H9 (cell line): ENCODE measurements around the gene PHYHIPL. TPM values are rescaled to one million over a fixed set of nuclear protein-coding genes. Genes with fewer than 3 reads are reported as not detected.
"Not testable (repeated sequence)": the region's sequence is repeated elsewhere in the genome, so short reads cannot be mapped to it uniquely, and the experiment has no call there.

Experiments
- DNase-seq: peaks from one replicate; pipeline ENCODE4 v3.0.0-alpha.2; 2017
- H2AFZ ChIP-seq: one replicate; pipeline ENCODE4 v1.6.1; 2013; ENCODE audit warnings: mild to moderate bottlenecking, low read length, control low read depth, moderate library complexity
- H2AK5ac ChIP-seq: 2 replicates; pipeline ENCODE4 v1.6.1; 2013; ENCODE audit warnings: low read length, control low read depth, mixed read lengths; ENCODE audit not compliant: insufficient read length
- H2BK120ac ChIP-seq: one replicate; pipeline ENCODE4 v1.6.1; 2013; ENCODE audit warnings: low read depth, mild to moderate bottlenecking, low read length, control low read depth, inconsistent platforms; ENCODE audit not compliant: poor library complexity, severe bottlenecking
- H2BK12ac ChIP-seq: 2 replicates; pipeline ENCODE4 v1.6.1; 2013; ENCODE audit warnings: low read length, control low read depth, mixed read lengths, low read depth; ENCODE audit not compliant: insufficient read length
- H2BK15ac ChIP-seq: 2 replicates; pipeline ENCODE4 v1.6.1; 2013; ENCODE audit warnings: low read depth, low read length, control low read depth
- H2BK20ac ChIP-seq: one replicate; pipeline ENCODE4 v1.6.1; 2013; ENCODE audit warnings: low read depth, mild to moderate bottlenecking, low read length, control low read depth, inconsistent platforms; ENCODE audit not compliant: poor library complexity, severe bottlenecking
- H2BK5ac ChIP-seq: 2 replicates; pipeline ENCODE4 v1.6.1; 2013; ENCODE audit warnings: low read length, control low read depth, mixed read lengths; ENCODE audit not compliant: insufficient read length
- H3K14ac ChIP-seq: 2 replicates; pipeline ENCODE4 v1.6.1; 2013; ENCODE audit warnings: low read length, control low read depth; ENCODE audit not compliant: insufficient read depth
- H3K18ac ChIP-seq: 2 replicates; pipeline ENCODE4 v1.6.1; 2013; ENCODE audit warnings: low read depth, mild to moderate bottlenecking, mixed read lengths, low read length, control low read depth; ENCODE audit not compliant: insufficient read length
- H3K23ac ChIP-seq: 2 replicates; pipeline ENCODE4 v1.6.1; 2013; ENCODE audit warnings: low read length, control low read depth, mixed read lengths, low read depth; ENCODE audit not compliant: insufficient read length
- H3K23me2 ChIP-seq: 2 replicates; pipeline ENCODE4 v1.6.1; 2013; ENCODE audit warnings: low read depth, mild to moderate bottlenecking, mixed read lengths, low read length, control low read depth; ENCODE audit not compliant: insufficient read length, poor library complexity, severe bottlenecking
- H3K27ac ChIP-seq: 2 replicates; pipeline ENCODE4 v1.5.1; 2013; ENCODE audit warnings: low read length, control low read depth, mixed read lengths, low read depth; ENCODE audit not compliant: insufficient read length
- H3K27me3 ChIP-seq: 2 replicates; pipeline ENCODE4 v1.6.1; 2013; ENCODE audit warnings: low read length, control low read depth, inconsistent platforms; ENCODE audit not compliant: insufficient read depth
- H3K4ac ChIP-seq: 2 replicates; pipeline ENCODE4 v1.6.1; 2013; ENCODE audit warnings: low read depth, mild to moderate bottlenecking, control low read depth, inconsistent platforms, low read length, moderate library complexity
- H3K4me1 ChIP-seq: 2 replicates; pipeline ENCODE4 v1.6.1; 2013; ENCODE audit warnings: low read length, control low read depth, inconsistent platforms; ENCODE audit not compliant: insufficient read depth
- H3K4me2 ChIP-seq: 2 replicates; pipeline ENCODE4 v1.6.1; 2013; ENCODE audit warnings: low read length, control low read depth, mixed read lengths; ENCODE audit not compliant: insufficient read length, insufficient read depth
- H3K56ac ChIP-seq: 2 replicates; pipeline ENCODE4 v1.6.1; 2013; ENCODE audit warnings: low read depth, mild to moderate bottlenecking, mixed read lengths, low read length, control low read depth; ENCODE audit not compliant: insufficient read length
- H3K79me1 ChIP-seq: 2 replicates; pipeline ENCODE4 v1.6.1; 2013; ENCODE audit warnings: low read depth, mild to moderate bottlenecking, moderate library complexity, low read length, control low read depth, inconsistent platforms; ENCODE audit not compliant: insufficient read depth, poor library complexity, severe bottlenecking
- H3K79me2 ChIP-seq: 2 replicates; pipeline ENCODE4 v1.6.1; 2013; ENCODE audit warnings: low read length, control low read depth, inconsistent platforms; ENCODE audit not compliant: insufficient read depth
- H3K9ac ChIP-seq: 2 replicates; pipeline ENCODE4 v1.6.1; 2013; ENCODE audit warnings: low read length, control low read depth, mixed read lengths; ENCODE audit not compliant: insufficient read length; ENCODE audit errors: extremely low read depth
- H3K9me3 ChIP-seq: one replicate; pipeline ENCODE4 v1.6.1; 2013; ENCODE audit warnings: low read depth, low read length, inconsistent platforms; ENCODE audit not compliant: control insufficient read depth
- H3T11ph ChIP-seq: one replicate; pipeline ENCODE4 v1.6.1; 2013; ENCODE audit warnings: mild to moderate bottlenecking, low read length, control low read depth, inconsistent platforms
- H4K20me1 ChIP-seq: one replicate; pipeline ENCODE4 v1.6.1; 2013; ENCODE audit not compliant: control insufficient read depth, insufficient read length, insufficient read depth
- H4K5ac ChIP-seq: 2 replicates; pipeline ENCODE4 v1.6.1; 2013; ENCODE audit warnings: low read depth, mild to moderate bottlenecking, mixed read lengths, low read length, control low read depth; ENCODE audit not compliant: insufficient read length
- H4K8ac ChIP-seq: replicated peaks from 2 replicates; pipeline ENCODE4 v1.6.1; 2013; ENCODE audit warnings: low read length, control low read depth, mixed read lengths, low read depth; ENCODE audit not compliant: insufficient read length
- H4K91ac ChIP-seq: 2 replicates; pipeline ENCODE4 v1.6.1; 2013; ENCODE audit warnings: low read depth, mild to moderate bottlenecking, moderate library complexity, mixed read lengths, low read length, control low read depth; ENCODE audit not compliant: insufficient read length
- H3K27ac Mint-ChIP-seq, 3 experiments: 2 replicates in 2 of 3; 3 replicates in 1 of 3; pipeline ENCODE4 v1.8.0; 2020 to 2021; ENCODE audit warnings: mixed read lengths in 3 of 3, mild to moderate bottlenecking in 1 of 3, moderate library complexity in 1 of 3
- H3K27me3 Mint-ChIP-seq: 2 replicates; pipeline ENCODE4 v1.8.0; 2021; ENCODE audit warnings: low read depth, mild to moderate bottlenecking, moderate library complexity, mixed read lengths
- H3K36me3 Mint-ChIP-seq, 3 experiments: 2 replicates in 2 of 3; 3 replicates in 1 of 3; pipeline ENCODE4 v1.8.0; 2020 to 2021; ENCODE audit warnings: low read depth in 3 of 3, mixed read lengths in 3 of 3; ENCODE audit not compliant: insufficient read depth in 1 of 3
- H3K4me1 Mint-ChIP-seq, 2 experiments: 2 replicates each; pipeline ENCODE4 v1.8.0; 2020; ENCODE audit warnings: mixed read lengths in 2 of 2
- H3K4me3 Mint-ChIP-seq, 2 experiments: 2 replicates in 1 of 2; 3 replicates in 1 of 2; pipeline ENCODE4 v1.8.0; 2020 to 2021; ENCODE audit warnings: mild to moderate bottlenecking in 2 of 2, mixed read lengths in 2 of 2, moderate library complexity in 1 of 2
- H3K9me3 Mint-ChIP-seq, 2 experiments: 2 replicates in 1 of 2; 3 replicates in 1 of 2; pipeline ENCODE4 v1.8.0; 2020; ENCODE audit warnings: mild to moderate bottlenecking in 2 of 2, mixed read lengths in 2 of 2, moderate library complexity in 1 of 2
- WGBS: extraction: QIAGEN DNeasy Blood & Tissue Kit; methylation state at CpG from one replicate; pipeline ENCODE4 v1.1.7; 2013; ENCODE audit warnings: missing lambda C conversion rate, low lambda C conversion rate, mixed read lengths; ENCODE audit not compliant: insufficient read length; ENCODE audit errors: extremely low coverage; 5-methylcytosine and 5-hydroxymethylcytosine counted together
- total RNA-seq: library from RNA; stranded (reverse); gene quantifications from 2 replicates; pipeline ENCODE4 v1.2.1, GENCODE V29; 2021
- TF ChIP-seq, protein P1 (sequence below): fragments of 200-600 bp; sonication (generic); conservative IDR thresholded peaks from 3 replicates; pipeline ENCODE4 v1.8.0; 2021; ENCODE audit warnings: antibody characterized with exemption, mild to moderate bottlenecking

The PHYHIPL gene
- total RNA-seq, 1 experiment from 2014 or later, result 0.44 TPM

- Histone ChIP-seq H3K9me3 (no peaks in the 10 kb centered on the region), H2AFZ (no peak overlapping the region), H2BK12ac (no peak overlapping the region), H3K27me3 (no peaks in the 10 kb centered on the region), H3K79me1 (no peaks in the 10 kb centered on the region), H4K20me1 (no peaks in the 10 kb centered on the region), H3K56ac (no peak overlapping the region), H2BK15ac (no peak overlapping the region), H3K4ac (no peak overlapping the region), H2BK5ac (no peak overlapping the region), H3K4me1 (no peaks in the 10 kb centered on the region), H2AK5ac (no peak overlapping the region), H4K5ac (no peak overlapping the region), H3K23ac (no peak overlapping the region), H3K79me2 (no peaks in the 10 kb centered on the region), H4K91ac (no peak overlapping the region), H4K8ac (no peak overlapping the region), H3K18ac (no peak overlapping the region), H3K27ac (no peak overlapping the region), H3K14ac (no peak overlapping the region), H2BK20ac (no peak overlapping the region), H2BK120ac (no peak overlapping the region), H3K23me2 (no peaks in the 10 kb centered on the region), H3K4me2 (no peak overlapping the region), H3T11ph (no peak overlapping the region), H3K9ac (no peak overlapping the region)
- Mint-ChIP-seq H3K4me1 (no peaks in the 10 kb centered on the region), H3K4me3 (no peak overlapping the region), H3K27ac (no peak overlapping the region), H3K36me3 (no peaks in the 10 kb centered on the region), H3K9me3 (peaks cover 0 to 3% of the 10 kb centered on the region in 2 experiments; a peak in 1 of 5 replicates), H3K27me3 (no peaks in the 10 kb centered on the region)
- TF ChIP-seq, protein P1, sequence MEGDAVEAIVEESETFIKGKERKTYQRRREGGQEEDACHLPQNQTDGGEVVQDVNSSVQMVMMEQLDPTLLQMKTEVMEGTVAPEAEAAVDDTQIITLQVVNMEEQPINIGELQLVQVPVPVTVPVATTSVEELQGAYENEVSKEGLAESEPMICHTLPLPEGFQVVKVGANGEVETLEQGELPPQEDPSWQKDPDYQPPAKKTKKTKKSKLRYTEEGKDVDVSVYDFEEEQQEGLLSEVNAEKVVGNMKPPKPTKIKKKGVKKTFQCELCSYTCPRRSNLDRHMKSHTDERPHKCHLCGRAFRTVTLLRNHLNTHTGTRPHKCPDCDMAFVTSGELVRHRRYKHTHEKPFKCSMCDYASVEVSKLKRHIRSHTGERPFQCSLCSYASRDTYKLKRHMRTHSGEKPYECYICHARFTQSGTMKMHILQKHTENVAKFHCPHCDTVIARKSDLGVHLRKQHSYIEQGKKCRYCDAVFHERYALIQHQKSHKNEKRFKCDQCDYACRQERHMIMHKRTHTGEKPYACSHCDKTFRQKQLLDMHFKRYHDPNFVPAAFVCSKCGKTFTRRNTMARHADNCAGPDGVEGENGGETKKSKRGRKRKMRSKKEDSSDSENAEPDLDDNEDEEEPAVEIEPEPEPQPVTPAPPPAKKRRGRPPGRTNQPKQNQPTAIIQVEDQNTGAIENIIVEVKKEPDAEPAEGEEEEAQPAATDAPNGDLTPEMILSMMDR, result no peak
- DNase-seq, result no peak
Observed at GRCh38 chr10:59237775-59238174, 61.3 kb downstream of the PHYHIPL start.

- H3K4ac ChIP-seq, DNase-seq, H3T11ph ChIP-seq, H3K9ac ChIP-seq, H3K23ac ChIP-seq, H2AFZ ChIP-seq, H3K27ac ChIP-seq, H2BK120ac ChIP-seq, H2AK5ac ChIP-seq, H3K79me1 ChIP-seq, H4K20me1 ChIP-seq, H3K9me3 Mint-ChIP-seq, H3K4me1 Mint-ChIP-seq, H3K56ac ChIP-seq, H3K9me3 ChIP-seq, H2BK15ac ChIP-seq, H2BK20ac ChIP-seq, H3K27ac Mint-ChIP-seq, H4K5ac ChIP-seq, H2BK5ac ChIP-seq, H4K8ac ChIP-seq, H3K4me2 ChIP-seq, H2BK12ac ChIP-seq, H3K36me3 Mint-ChIP-seq, H3K23me2 ChIP-seq, H3K27me3 ChIP-seq, H3K4me3 Mint-ChIP-seq, H3K4me1 ChIP-seq, H3K14ac ChIP-seq, H3K27me3 Mint-ChIP-seq, H3K18ac ChIP-seq, H4K91ac ChIP-seq, H3K79me2 ChIP-seq: not testable (repeated sequence)
- no CpG with 5 or more reads among the region's 2 CpGs for WGBS
Observed at GRCh38 chr10:59239108-59239507, 62.7 kb downstream of the PHYHIPL start.
